GM12892 (cell line): Measurements from ENCODE around the gene CARMIL1.

Experiments
- POLR2A ChIP-seq: IDR thresholded peaks from 2 replicates; pipeline ENCODE4 v1.6.1; 2011; ENCODE audit warnings: low read depth, low read length, control low read depth
- TAF1 ChIP-seq: IDR thresholded peaks from 2 replicates; pipeline ENCODE4 v1.6.1; 2011; ENCODE audit warnings: low read depth, mild to moderate bottlenecking, control low read depth, low read length, borderline replicate concordance

DNA sequence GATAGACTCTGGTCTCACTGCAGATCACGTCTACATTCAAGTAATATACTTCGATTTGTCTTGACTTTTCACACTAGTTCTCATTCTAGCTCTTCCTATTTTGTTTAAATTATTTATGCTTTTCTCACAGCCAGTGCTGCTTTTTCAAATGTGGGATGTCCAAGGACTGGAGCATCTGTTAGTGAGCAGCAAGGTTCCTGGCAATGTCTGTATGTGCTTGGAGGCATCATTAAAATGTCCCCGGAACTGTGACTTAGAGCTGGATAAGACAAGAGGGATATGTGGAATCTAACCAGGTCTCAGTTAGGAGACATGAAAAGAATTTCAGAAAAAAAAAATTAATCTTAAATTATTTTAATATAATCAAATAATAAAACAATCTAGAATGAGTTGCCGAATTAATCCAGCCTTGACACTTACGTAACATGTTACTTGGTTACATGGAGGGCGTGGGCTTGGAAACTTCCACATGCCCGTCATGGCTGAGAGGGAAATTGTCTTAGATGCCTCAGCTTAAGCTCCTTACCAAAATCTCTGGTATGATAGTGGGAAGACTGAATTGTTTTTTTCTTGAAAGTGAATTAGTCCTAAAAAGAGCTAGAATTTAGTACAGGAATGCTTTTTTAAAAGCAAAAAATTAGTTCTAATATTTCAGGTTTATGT, 21.4 kb upstream of the CARMIL1 start:
- no peak for TF ChIP-seq POLR2A
- no peak for TF ChIP-seq TAF1
